ENCODE data around the gene GMPPB. TPM values are rescaled to one million over a fixed set of nuclear protein-coding genes. Genes with fewer than 3 reads are reported as not detected.

The GMPPB gene
- total RNA-seq, 2 experiments from 2014 or later: 50.4 to 53.0 TPM

GRCh38 chr3:49711489-49711888 is 12.3 kb downstream of the GMPPB start:
- POLR2A ChIA-PET: interaction anchor here (0.8 kb wide), 1 partner anchor 11 kb away, joined by 4 read pairs; no protein-coding TSS in a partner anchor
- Mint-ChIP-seq H3K4me3 (no peak overlapping the region), H3K9me3 (ENCODE audit: insufficient read depth) (no peaks in the 10 kb centered on the region), H3K27me3 (ENCODE audit: low read depth) (no peaks in the 10 kb centered on the region), H3K27ac (peak overlapping the region; percentile 74), H3K4me1 (ENCODE audit: low read depth) (peaks cover 31% of the 10 kb centered on the region), H3K36me3 (ENCODE audit: low read depth) (peaks cover 3% of the 10 kb centered on the region)
- peak; percentile 38 for DNase-seq
- ATAC-seq: peak; percentile 36
- CTCF ChIA-PET: interaction anchor here (1.3 to 3.1 kb wide), 2 partner anchors 9 to 128 kb away, joined by 4 to 19 read pairs; no protein-coding TSS in a partner anchor

GRCh38 chr3:49709852-49710251 is 13.9 kb downstream of the GMPPB start:
- ChIA-PET CTCF (no interaction called here), POLR2A (no interaction called here)
- Mint-ChIP-seq H3K9me3 (ENCODE audit: insufficient read depth) (no peaks in the 10 kb centered on the region), H3K4me1 (ENCODE audit: low read depth) (peaks cover 31% of the 10 kb centered on the region), H3K36me3 (ENCODE audit: low read depth) (peaks cover 3% of the 10 kb centered on the region), H3K4me3 (no peak overlapping the region), H3K27ac (no peak overlapping the region), H3K27me3 (ENCODE audit: low read depth) (no peaks in the 10 kb centered on the region)
- no peak for ATAC-seq
- no peak for DNase-seq

GRCh38 chr3:49707113-49707480 is 16.7 kb downstream of the GMPPB start:
- POLR2A ChIA-PET: no interaction called here
- Mint-ChIP-seq H3K9me3 (ENCODE audit: insufficient read depth) (no peaks in the 10 kb centered on the region), H3K4me1 (ENCODE audit: low read depth) (peaks cover 16% of the 10 kb centered on the region), H3K27ac (no peak overlapping the region), H3K36me3 (ENCODE audit: low read depth) (peaks cover 7% of the 10 kb centered on the region), H3K4me3 (no peak overlapping the region), H3K27me3 (ENCODE audit: low read depth) (no peaks in the 10 kb centered on the region)
- ATAC-seq (no peak), DNase-seq (no peak)
- CTCF ChIA-PET: no interaction called here

GRCh38 chr3:49706456-49707112 is 17.2 kb downstream of the GMPPB start:
- CTCF ChIA-PET: no interaction called here
- Mint-ChIP-seq H3K27ac (no peak overlapping the region), H3K4me3 (no peak overlapping the region), H3K4me1 (ENCODE audit: low read depth) (peaks cover 11% of the 10 kb centered on the region), H3K9me3 (ENCODE audit: insufficient read depth) (no peaks in the 10 kb centered on the region), H3K36me3 (ENCODE audit: low read depth) (peaks cover 7% of the 10 kb centered on the region), H3K27me3 (ENCODE audit: low read depth) (no peaks in the 10 kb centered on the region)
- POLR2A ChIA-PET: no interaction called here
- ATAC-seq (no peak), DNase-seq (no peak)

- Mint-ChIP-seq H3K27ac (no peak overlapping the region), H3K9me3 (ENCODE audit: insufficient read depth) (no peaks in the 10 kb centered on the region), H3K4me1 (ENCODE audit: low read depth) (no peaks in the 10 kb centered on the region), H3K4me3 (no peak overlapping the region), H3K27me3 (ENCODE audit: low read depth) (no peaks in the 10 kb centered on the region), H3K36me3 (ENCODE audit: low read depth) (peaks cover 4% of the 10 kb centered on the region)
- POLR2A ChIA-PET: interaction anchor here (0.5 kb wide), 1 partner anchor 45 kb away, joined by 3 read pairs; no protein-coding TSS in a partner anchor
- CTCF ChIA-PET: no interaction called here
- ATAC-seq: no peak
- no peak for DNase-seq
Measured at GRCh38 chr3:49705390-49705960, 18.3 kb downstream of the GMPPB start.

- ATAC-seq: no peak
- no peak for DNase-seq
- Mint-ChIP-seq H3K9me3 (ENCODE audit: insufficient read depth) (no peaks in the 10 kb centered on the region), H3K36me3 (ENCODE audit: low read depth) (peaks cover 4% of the 10 kb centered on the region), H3K4me1 (ENCODE audit: low read depth) (no peaks in the 10 kb centered on the region), H3K4me3 (no peak overlapping the region), H3K27ac (no peak overlapping the region), H3K27me3 (ENCODE audit: low read depth) (no peaks in the 10 kb centered on the region)
- ChIA-PET CTCF (interaction anchor here (1.8 to 3.4 kb wide), 3 partner anchors 14 to 165 kb away, joined by 8 to 11 read pairs (median 10); partner anchors contain the start of gene AMIGO3), POLR2A (no interaction called here)
Measured at GRCh38 chr3:49704629-49705028, 19.1 kb downstream of the GMPPB start.

GRCh38 chr3:49703956-49704355 is 19.8 kb downstream of the GMPPB start:
- Mint-ChIP-seq H3K4me1 (ENCODE audit: low read depth) (no peaks in the 10 kb centered on the region), H3K36me3 (ENCODE audit: low read depth) (peaks cover 4% of the 10 kb centered on the region), H3K27ac (no peak overlapping the region), H3K27me3 (ENCODE audit: low read depth) (no peaks in the 10 kb centered on the region), H3K4me3 (no peak overlapping the region), H3K9me3 (ENCODE audit: insufficient read depth) (no peaks in the 10 kb centered on the region)
- ChIA-PET CTCF (interaction anchor here (0.6 to 3.7 kb wide), 7 partner anchors 8 to 164 kb away, joined by 3 to 19 read pairs (median 8); partner anchors contain the start of gene AMIGO3), POLR2A (interaction anchor here (1.0 kb wide), 1 partner anchor 15 kb away, joined by 4 read pairs; no protein-coding TSS in a partner anchor)
- ATAC-seq: no peak
- no peak for DNase-seq

- peak; percentile 96 for ATAC-seq
Measured at GRCh38 chr3:49703443-49703927, 20.3 kb downstream of the GMPPB start.

GRCh38 chr3:49702672-49703071 is 21.1 kb downstream of the GMPPB start:
- ChIA-PET CTCF (interaction anchor here (1.1 to 3.7 kb wide), 3 partner anchors 9 to 204 kb away, joined by 3 to 19 read pairs (median 11); partner anchors contain the start of gene AMIGO3), POLR2A (interaction anchor here (1.9 kb wide), 1 partner anchor 17 kb away, joined by 4 read pairs; the partner anchor contains the start of gene AMIGO3)
- Mint-ChIP-seq H3K9me3 (ENCODE audit: insufficient read depth) (no peaks in the 10 kb centered on the region), H3K4me3 (no peak overlapping the region), H3K36me3 (ENCODE audit: low read depth) (peaks cover 4% of the 10 kb centered on the region), H3K27ac (peak overlapping the region; percentile 57), H3K4me1 (ENCODE audit: low read depth) (no peaks in the 10 kb centered on the region), H3K27me3 (ENCODE audit: low read depth) (no peaks in the 10 kb centered on the region)
- DNase-seq (no peak), ATAC-seq (no peak)

More at GRCh38 chr3:49703443-49703927, 20.3 kb downstream of the GMPPB start:
- Mint-ChIP-seq H3K36me3 (ENCODE audit: low read depth) (peaks cover 4% of the 10 kb centered on the region), H3K27me3 (ENCODE audit: low read depth) (no peaks in the 10 kb centered on the region), H3K27ac (no peak overlapping the region), H3K9me3 (ENCODE audit: insufficient read depth) (no peaks in the 10 kb centered on the region), H3K4me1 (ENCODE audit: low read depth) (no peaks in the 10 kb centered on the region), H3K4me3 (no peak overlapping the region)
- CTCF ChIA-PET: interaction anchor here (0.6 to 3.7 kb wide), 8 partner anchors 8 to 203 kb away, joined by 3 to 19 read pairs (median 7); partner anchors contain the start of gene AMIGO3
- POLR2A ChIA-PET: interaction anchor here (1.0 kb wide), 1 partner anchor 15 kb away, joined by 4 read pairs; no protein-coding TSS in a partner anchor
- DNase-seq: peak; percentile 79

GRCh38 chr3:49701388-49702077 is 22.2 kb downstream of the GMPPB start:
- H3K4me1 Mint-ChIP-seq (ENCODE audit: low read depth): no peaks in the 10 kb centered on the region
- no peak overlapping the region for H3K27ac Mint-ChIP-seq
- no peak for DNase-seq
- ChIA-PET POLR2A (interaction anchor here (0.7 to 1.9 kb wide), 2 partner anchors 13 to 18 kb away, joined by 3 to 4 read pairs; partner anchors contain the start of gene AMIGO3), CTCF (interaction anchor here (0.7 to 3.7 kb wide), 15 partner anchors 10 to 205 kb away, joined by 3 to 19 read pairs (median 4); partner anchors contain the start of genes AMIGO3, CDHR4, GMPPB and INKA1)
- ATAC-seq: no peak
- no peak overlapping the region for H3K4me3 Mint-ChIP-seq
- H3K9me3 Mint-ChIP-seq (ENCODE audit: insufficient read depth): no peaks in the 10 kb centered on the region
- H3K36me3 Mint-ChIP-seq (ENCODE audit: low read depth): peaks cover 4% of the 10 kb centered on the region
- H3K27me3 Mint-ChIP-seq (ENCODE audit: low read depth): no peaks in the 10 kb centered on the region

GRCh38 chr3:49700453-49701128 is 23.2 kb downstream of the GMPPB start:
- Mint-ChIP-seq H3K9me3 (ENCODE audit: insufficient read depth) (no peaks in the 10 kb centered on the region), H3K27me3 (ENCODE audit: low read depth) (no peaks in the 10 kb centered on the region), H3K36me3 (ENCODE audit: low read depth) (peaks cover 4% of the 10 kb centered on the region), H3K4me3 (no peak overlapping the region), H3K27ac (no peak overlapping the region), H3K4me1 (ENCODE audit: low read depth) (no peaks in the 10 kb centered on the region)
- ChIA-PET CTCF (interaction anchor here (0.7 to 3.7 kb wide), 14 partner anchors 11 to 206 kb away, joined by 3 to 19 read pairs (median 4); partner anchors contain the start of genes AMIGO3, CDHR4, GMPPB and INKA1), POLR2A (interaction anchor here (0.7 to 1.9 kb wide), 2 partner anchors 14 to 19 kb away, joined by 3 to 4 read pairs; partner anchors contain the start of gene AMIGO3)
- ATAC-seq (no peak), DNase-seq (no peak)
